Activated naive CD4-positive, alpha-beta T cell treated with anti-CD3 and anti-CD28 coated beads, Interleukin-2, amount 50 U/mL, for 72 hours (primary cell): ENCODE results near the gene ATP13A5. TPM values are rescaled to one million over a fixed set of nuclear protein-coding genes. Genes with fewer than 3 reads are reported as not detected.

Source experiments
- ATAC-seq, 2 donors: fragments of 150-1000 bp; cut with Tn5 transposase; 2 replicates each; pipeline ENCODE4 v1.10.0; 2021; ENCODE audit warnings: mild to moderate bottlenecking in 2 of 2, moderate library complexity in 2 of 2
- DNase-seq, 2 donors: peaks; one replicate each; pipeline ENCODE4 v3.0.0; 2021 to 2022; ENCODE audit warnings: low spot score in 2 of 2
- H3K27ac Mint-ChIP-seq, 2 donors: one replicate each; pipeline ENCODE4 v1.8.0; 2022; ENCODE audit warnings: mild to moderate bottlenecking in 2 of 2, mixed read lengths in 2 of 2
- H3K36me3 Mint-ChIP-seq, 2 donors: one replicate each; pipeline ENCODE4 v1.8.0; 2022; ENCODE audit warnings: mixed read lengths in 2 of 2
- H3K9me3 Mint-ChIP-seq, 2 donors: one replicate each; pipeline ENCODE4 v1.8.0; 2022; ENCODE audit warnings: mixed read lengths in 2 of 2
- total RNA-seq, 2 donors: library from RNA; stranded (reverse); gene quantifications; one replicate each; pipeline ENCODE4 v1.2.3, GENCODE V29; 2022

ATP13A5 gene
- total RNA-seq, 2 donors from 2014 or later: not detected

DNA sequence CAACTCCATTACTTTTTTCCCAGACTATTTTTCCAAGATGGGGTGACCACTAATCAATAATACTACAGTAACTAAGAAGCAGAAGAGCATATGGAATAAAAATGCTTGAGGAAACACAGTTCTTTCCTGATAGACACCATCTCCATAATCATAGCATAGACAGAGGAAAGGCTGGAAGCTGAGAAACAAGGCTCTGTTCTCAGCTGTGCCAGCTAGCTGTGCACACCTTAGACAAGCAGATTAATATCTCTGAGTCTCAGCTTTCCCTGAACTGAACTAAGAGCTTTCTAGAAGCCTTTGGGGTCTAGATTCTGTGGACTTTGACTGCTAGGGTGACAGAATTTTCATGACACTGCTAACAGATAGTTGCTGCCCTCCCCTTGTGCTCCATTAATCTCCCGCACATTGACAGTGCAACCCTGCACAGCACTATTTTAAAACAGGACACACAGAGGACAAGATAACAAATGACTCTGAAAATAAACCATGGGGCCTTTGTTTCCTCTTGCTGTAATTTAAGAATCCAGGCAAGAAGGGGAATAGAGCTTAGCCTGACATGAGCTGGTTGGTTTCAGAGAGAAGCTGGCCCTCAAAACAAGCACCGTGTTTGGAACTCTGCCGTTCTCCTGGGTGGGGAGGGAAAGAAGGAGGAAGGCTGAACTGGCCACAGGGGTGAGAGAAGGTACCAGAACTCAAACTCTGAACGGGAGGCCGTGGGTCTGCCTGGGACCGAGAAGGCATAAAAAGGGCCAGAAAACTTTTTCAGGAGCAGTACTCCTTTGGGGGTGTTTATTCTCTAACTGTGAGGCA, 67.4 kb downstream of the ATP13A5 start:
- ATAC-seq: no peak
- Mint-ChIP-seq H3K36me3 (no peaks in the 10 kb centered on the region), H3K27ac (no peak overlapping the region), H3K9me3 (no peaks in the 10 kb centered on the region)
- DNase-seq: no peak

DNA sequence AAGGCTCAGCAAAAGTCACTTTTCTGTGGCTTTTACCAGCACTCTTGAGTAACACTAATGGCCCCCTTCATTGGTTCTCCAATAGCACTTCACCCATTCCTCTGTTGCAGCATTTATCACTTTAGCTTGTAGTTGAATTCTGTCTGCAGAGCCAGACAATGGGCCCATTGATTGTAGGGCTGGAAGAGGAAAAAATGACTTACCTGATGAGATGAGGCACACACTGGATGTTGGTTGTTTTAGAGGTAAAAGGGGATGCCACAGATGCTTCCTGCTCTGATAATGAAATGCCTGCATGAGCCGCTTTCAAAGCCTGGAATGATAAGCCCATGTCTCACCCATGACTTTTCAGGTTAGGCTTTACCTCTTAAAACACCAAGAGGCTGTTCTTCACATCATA, 73.2 kb downstream of the ATP13A5 start:
- no peak overlapping the region for H3K27ac Mint-ChIP-seq
- ATAC-seq: no peak
- peaks cover 0 to 4% of the 10 kb centered on the region in 2 donors for H3K36me3 Mint-ChIP-seq
- H3K9me3 Mint-ChIP-seq: peaks cover 0 to 4% of the 10 kb centered on the region in 2 donors
- no peak for DNase-seq

DNA sequence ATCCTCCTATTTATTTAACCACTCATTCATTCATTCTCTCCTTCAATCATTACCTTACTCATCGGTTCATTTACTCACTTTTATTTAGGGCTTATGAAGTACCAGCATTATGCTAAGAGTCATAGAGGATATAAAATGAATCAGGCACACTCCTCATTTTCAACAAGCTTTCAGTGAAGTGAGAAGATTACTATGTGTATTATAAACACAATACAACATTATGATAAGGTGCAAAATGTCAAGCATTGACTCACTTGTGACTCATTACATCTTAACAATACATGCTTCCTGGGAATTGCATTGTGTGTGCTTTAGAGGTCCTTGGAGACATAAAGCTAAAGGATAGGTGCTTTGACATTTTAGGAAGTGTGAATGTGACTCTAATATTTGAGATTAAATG, 77.1 kb downstream of the ATP13A5 start:
- DNase-seq: no peak
- peaks cover 0 to 4% of the 10 kb centered on the region in 2 donors for H3K36me3 Mint-ChIP-seq
- H3K27ac Mint-ChIP-seq: no peak overlapping the region
- ATAC-seq: no peak
- H3K9me3 Mint-ChIP-seq: peaks cover 0 to 9% of the 10 kb centered on the region in 2 donors

DNA sequence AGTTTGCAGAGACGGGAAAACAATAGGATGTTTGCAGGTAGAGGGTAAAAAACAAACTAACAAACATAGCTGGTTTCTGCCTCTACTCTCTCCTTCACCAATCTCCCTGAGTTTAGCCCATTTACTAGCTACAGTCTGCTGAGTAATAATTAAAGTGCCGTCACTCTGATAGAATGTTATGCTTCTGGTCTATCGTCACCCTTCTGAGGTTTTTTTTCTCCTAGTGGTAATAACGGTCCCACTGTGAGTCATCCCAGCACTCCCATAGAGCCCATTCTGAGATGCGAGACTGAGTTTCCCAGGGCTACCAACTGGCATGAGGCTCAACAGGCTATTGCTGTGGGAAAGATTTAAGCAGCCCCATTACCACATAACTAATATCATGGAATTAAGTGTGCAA, 81.1 kb downstream of the ATP13A5 start:
- Mint-ChIP-seq H3K36me3 (no peaks in the 10 kb centered on the region), H3K27ac (no peak overlapping the region), H3K9me3 (peaks cover 0 to 14% of the 10 kb centered on the region in 2 donors)
- ATAC-seq: no peak
- no peak for DNase-seq

DNA sequence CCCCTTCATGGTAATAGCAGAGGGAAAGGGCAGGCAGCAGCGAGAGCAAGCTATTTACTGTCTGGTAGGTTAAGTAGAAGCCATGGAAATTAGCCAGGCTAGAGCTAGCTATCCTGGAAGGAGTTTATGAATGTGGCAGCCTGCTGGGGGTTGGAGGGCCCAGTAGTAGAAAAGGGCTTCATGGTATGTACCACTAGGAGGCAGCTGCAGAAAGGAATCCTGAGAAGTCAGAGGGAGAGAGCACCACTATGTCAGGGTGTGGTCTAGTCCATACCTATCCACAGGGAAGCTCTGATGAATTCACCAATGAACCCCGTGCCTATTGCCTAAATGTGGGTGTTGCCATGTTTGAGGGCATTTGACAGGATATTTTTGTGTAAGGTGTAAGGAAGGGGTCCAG, 82.6 kb downstream of the ATP13A5 start:
- H3K9me3 Mint-ChIP-seq: peaks cover 0 to 16% of the 10 kb centered on the region in 2 donors
- ATAC-seq: no peak
- no peaks in the 10 kb centered on the region for H3K36me3 Mint-ChIP-seq
- no peak overlapping the region for H3K27ac Mint-ChIP-seq
- no peak for DNase-seq

DNA sequence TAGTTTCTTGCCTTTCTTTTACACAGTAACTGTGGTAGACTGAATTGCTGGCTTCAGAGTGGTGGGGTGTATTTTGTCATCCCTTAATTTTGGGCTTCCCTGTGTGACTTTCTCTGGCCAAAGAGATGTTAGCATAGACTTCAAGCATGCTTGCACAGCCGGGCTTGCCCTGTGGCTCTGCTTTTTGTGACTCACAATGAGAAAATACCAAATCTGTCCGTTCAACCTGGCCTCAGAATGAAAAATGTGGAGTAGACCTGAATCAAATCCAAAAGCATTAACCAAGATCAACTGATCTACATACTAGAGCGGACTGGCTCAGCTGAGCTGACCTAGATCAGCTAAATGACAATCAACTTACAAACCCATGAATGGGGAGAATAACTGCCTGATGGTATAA, 86.2 kb downstream of the ATP13A5 start:
- peaks cover 0 to 22% of the 10 kb centered on the region in 2 donors for H3K9me3 Mint-ChIP-seq
- no peaks in the 10 kb centered on the region for H3K36me3 Mint-ChIP-seq
- DNase-seq (no peak), ATAC-seq (no peak)
- no peak overlapping the region for H3K27ac Mint-ChIP-seq

DNA sequence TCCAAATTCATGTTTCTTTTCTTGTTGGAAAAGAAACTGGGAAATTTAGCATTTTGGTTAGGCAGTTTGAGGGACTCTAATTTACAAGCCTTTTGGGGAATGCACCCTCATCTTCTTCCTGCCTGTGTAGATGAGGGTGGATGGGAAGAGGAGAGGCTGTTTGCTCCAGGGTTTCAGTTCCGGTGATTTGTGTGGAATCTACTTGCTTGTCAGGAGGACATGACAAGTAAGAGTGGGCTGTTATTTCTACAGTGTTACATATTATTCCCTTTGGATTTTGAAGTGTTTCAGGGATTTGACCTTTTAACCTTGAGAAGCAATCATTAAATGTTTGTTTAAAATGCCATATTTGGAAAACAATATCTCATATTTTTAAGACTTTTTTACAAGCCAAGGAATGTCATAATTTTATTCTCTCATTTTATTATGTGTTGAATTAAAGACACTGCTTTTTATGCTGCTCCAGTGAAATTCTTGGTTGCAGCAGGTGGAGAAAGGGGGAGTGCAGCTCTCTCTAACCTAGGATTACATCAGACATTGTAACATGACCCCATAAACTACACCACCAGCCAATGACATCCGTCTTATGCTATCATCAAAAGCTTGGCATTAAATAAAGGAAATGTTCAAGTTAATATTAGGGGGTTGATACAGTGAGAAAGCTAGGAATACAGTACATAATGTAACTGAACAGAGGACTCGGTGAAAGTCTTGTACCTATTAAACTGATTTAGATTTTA, 107.3 kb downstream of the ATP13A5 start:
- no peaks in the 10 kb centered on the region for H3K9me3 Mint-ChIP-seq
- H3K27ac Mint-ChIP-seq: no peak overlapping the region
- no peaks in the 10 kb centered on the region for H3K36me3 Mint-ChIP-seq
- no peak for ATAC-seq
- DNase-seq: no peak

DNA sequence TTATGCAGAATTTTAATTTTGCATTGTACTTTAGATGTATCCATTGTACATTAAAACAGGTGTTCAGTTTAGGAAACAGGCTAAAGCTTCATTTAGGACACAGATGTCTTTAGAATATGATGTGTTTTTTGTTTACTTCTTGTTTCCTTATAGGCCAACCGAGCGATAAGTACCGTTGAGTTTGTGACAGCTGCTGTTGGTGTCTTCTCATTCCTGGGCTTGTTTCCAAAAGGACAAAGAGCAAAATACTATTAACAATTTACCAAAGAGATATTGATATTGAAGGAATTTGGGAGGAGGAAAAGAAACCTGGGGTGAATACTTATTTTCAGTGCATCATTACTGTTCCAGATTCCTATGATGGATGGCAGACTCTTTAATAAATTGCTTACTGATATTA, 108.1 kb downstream of the ATP13A5 start:
- Mint-ChIP-seq H3K27ac (no peak overlapping the region), H3K36me3 (no peaks in the 10 kb centered on the region), H3K9me3 (no peaks in the 10 kb centered on the region)
- ATAC-seq (no peak), DNase-seq (no peak)

DNA sequence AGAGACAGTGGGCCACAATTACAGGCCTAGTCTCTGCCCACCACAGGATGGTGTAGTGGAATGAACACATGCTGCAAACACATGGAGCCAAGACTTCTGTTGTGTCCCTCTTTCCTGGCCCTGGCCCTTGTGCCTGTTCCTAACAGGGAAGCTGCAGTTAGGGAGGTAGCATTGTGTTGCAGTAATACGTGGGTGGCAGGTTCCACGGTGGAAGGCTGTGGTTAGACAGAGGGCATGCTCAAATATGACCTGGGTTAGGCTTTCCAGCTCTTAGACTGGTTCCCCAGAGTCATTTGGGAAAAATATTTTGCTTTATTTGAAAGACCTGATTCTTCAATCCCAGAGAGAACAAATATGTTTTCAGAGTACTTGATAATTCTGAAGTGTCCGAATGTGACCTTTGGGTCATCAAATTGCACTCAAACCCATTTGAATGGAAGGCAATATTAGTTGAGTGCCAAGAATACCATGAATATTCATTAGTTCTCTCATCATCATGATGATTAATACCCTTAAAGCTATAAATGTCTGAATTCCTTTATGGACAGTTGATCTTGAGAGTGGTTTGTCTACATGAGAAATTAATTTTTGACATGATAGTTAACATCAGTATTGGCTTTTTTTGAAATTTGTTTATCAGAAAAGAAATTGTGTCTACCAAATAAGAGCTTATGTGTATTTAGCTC, 109.1 kb downstream of the ATP13A5 start:
- Mint-ChIP-seq H3K36me3 (no peaks in the 10 kb centered on the region), H3K9me3 (no peaks in the 10 kb centered on the region)

DNA sequence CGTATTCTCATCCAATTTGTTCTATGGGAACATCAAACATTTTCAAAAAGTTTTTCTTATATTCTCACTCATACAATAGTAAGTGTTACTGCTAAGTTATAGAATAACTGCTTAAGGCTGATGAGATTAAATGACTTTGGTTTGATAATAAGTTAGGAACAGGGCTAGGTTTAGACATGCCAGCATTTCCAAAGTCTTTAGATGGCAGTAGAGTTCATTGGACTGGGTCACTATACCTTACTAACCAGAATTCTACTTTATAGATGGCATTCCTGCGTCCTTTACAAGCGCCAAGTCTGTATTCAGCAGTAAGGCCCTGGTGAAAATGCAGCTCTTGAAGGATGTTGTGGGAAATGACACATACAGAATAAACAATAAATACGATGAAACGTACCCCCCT, 115.8 kb downstream of the ATP13A5 start:
- ATAC-seq (no peak), DNase-seq (no peak)
- no peaks in the 10 kb centered on the region for H3K9me3 Mint-ChIP-seq
- H3K36me3 Mint-ChIP-seq: no peaks in the 10 kb centered on the region
- no peak overlapping the region for H3K27ac Mint-ChIP-seq

More for the DNA sequence above, 109.1 kb downstream of the ATP13A5 start:
- ATAC-seq (no peak), DNase-seq (no peak)
- no peak overlapping the region for H3K27ac Mint-ChIP-seq

DNA sequence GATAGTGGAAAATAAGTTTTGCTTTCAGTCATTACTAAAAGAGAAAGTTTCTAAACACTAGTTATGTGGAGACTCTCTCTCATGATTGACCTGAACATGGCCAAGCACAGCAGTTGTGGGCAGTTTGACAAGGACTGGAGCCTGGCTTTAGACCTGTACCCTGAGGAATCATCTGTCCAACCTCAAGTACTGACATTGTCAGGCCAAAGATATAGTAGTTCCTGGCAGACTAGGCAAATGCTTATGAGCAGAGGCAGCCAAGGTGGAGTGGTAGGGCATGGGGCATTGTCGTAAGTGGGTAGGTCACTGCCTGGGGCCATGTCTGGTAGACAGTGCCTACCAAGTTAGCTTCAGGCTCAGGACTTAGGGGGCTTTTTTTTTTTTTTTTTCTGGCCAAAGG, 116.6 kb downstream of the ATP13A5 start:
- no peak for ATAC-seq
- Mint-ChIP-seq H3K9me3 (no peaks in the 10 kb centered on the region), H3K27ac (no peak overlapping the region), H3K36me3 (no peaks in the 10 kb centered on the region)
- DNase-seq: no peak

DNA sequence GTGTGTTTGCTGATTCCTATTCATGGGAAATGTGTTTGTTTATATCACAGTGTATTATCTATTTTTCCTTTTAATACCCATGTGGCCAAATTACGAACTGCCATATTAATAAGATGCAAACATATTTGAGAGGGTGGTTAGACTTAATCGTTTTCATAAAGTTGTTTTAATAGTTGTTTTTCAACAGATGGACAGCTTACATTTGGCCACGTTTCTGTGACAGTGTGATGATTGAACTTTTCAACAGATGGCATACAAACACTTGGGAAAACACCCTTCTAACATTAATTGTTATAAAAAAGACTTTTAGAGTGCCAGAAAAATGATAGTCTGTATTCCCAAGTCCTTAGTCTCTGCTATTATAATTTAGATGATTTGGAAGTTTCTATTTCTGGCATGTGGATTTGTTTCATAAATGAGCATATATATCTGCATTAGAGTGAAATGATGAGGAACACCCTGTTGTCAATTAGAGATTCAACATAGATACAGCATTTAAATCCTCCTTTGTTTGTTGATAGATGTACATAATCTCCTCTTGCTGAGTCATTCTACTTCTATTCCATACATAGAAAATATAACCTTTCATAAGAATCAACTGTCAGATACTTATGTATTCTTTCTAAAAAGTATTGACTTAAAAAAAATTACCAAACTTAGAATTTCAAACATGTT, 124.4 kb downstream of the ATP13A5 start:
- DNase-seq (no peak), ATAC-seq (no peak)
- H3K27ac Mint-ChIP-seq: no peak overlapping the region
- peaks cover 2 to 16% of the 10 kb centered on the region in 2 donors for H3K9me3 Mint-ChIP-seq
- peaks cover 13 to 14% of the 10 kb centered on the region in 2 donors for H3K36me3 Mint-ChIP-seq

DNA sequence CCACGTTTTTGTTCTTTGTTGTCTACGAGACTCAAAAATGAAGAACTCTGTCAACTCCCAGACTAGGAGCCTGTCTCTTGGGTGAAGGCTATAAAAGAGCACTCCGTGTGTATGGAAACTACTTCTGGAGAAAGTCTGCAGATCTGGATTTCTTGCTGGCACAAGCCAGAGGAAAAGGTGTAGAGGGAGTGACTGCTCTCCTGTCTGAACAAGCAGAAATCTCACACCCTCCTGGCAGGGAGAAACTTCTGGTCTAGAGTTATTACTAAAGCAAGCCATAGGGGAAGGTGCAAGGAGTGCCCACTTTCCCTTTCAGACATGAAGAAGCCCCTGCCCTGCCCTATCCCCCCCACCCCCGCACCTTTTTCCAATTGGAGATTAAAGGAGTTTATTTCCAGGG, 128.1 kb downstream of the ATP13A5 start:
- no peak overlapping the region for H3K27ac Mint-ChIP-seq
- peaks cover 15 to 17% of the 10 kb centered on the region in 2 donors for H3K36me3 Mint-ChIP-seq
- DNase-seq (no peak), ATAC-seq (no peak)
- peaks cover 5 to 28% of the 10 kb centered on the region in 2 donors for H3K9me3 Mint-ChIP-seq

DNA sequence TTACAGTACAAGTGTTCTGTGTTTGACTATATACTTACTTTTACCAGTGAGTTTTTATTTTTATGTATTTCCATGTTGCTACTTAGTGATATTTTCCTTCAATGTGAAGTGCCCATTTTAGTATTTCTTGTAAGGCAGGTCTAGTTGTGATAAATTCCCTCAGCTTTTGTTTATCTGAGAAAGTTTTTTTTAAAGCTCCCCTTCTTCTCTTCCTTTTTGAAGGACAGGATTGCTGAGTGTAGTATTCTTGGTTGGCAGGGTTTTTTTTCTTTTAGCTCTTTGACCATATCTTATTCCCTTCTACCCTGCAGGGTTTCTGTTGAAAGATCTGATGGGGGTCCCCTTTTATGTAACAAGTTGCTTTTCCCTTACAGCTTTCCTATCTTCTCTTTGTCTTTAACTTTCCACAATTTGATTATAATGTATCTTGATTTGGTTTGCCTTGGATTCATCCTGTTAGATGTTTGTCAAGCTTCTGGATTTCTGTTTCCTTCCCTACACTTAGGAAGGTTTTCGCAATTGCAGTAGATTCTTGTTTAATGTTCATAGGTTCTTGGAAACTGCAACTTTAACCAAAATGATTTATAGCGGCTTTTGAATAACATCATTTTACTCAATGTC, 129.6 kb downstream of the ATP13A5 start:
- peaks cover 15 to 17% of the 10 kb centered on the region in 2 donors for H3K36me3 Mint-ChIP-seq
- no peak overlapping the region for H3K27ac Mint-ChIP-seq
- DNase-seq (no peak), ATAC-seq (no peak)
- H3K9me3 Mint-ChIP-seq: peaks cover 5 to 28% of the 10 kb centered on the region in 2 donors

DNA sequence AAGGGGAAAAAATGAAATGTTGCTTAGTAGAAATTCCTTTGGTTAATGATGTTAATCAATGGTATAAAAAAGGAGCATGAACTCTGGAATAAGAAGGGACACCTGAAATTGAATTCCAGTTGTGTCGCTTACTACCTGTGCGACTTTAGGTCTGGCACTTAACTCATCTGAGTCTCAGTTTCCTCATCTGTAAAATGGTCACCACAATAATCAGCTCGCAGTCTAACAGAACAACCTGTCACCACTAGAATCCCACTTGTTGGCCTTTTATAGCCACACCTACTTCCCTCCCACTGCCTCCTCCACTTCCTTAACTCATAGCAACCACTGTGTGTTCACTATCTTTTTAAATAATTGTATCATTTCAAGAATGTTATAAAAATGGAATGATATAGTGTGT, 135.0 kb downstream of the ATP13A5 start:
- no peaks in the 10 kb centered on the region for H3K36me3 Mint-ChIP-seq
- no peak overlapping the region for H3K27ac Mint-ChIP-seq

DNA sequence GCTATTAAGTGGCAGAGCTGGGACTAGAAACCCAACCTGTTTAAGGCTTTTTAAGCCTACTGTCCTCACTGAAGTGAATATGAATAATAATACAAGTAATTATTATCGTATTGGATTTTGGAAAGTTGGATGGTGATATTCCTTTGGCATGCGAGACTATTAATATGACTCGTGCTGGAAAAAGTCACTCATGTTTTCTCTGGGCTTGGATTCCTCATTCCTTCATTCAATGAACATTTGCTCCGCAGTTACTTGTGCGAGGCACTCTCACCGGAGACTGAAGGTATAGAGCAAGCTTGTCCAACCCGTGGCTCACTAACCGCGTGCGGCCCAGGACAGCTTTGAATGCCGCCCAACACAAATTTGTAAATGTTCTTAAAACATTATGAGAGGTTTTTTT, 136.8 kb downstream of the ATP13A5 start:
- Mint-ChIP-seq H3K27ac (no peak overlapping the region), H3K36me3 (no peaks in the 10 kb centered on the region), H3K9me3 (peaks cover 0 to 4% of the 10 kb centered on the region in 2 donors)
- DNase-seq (no peak), ATAC-seq (no peak)

More for the DNA sequence above, 135.0 kb downstream of the ATP13A5 start:
- peaks cover 0 to 12% of the 10 kb centered on the region in 2 donors for H3K9me3 Mint-ChIP-seq
- DNase-seq: no peak
- no peak for ATAC-seq
